PC-9 (cell line): Measurements from ENCODE around the gene ABHD8. TPM values are rescaled to one million over a fixed set of nuclear protein-coding genes. Genes with fewer than 3 reads are reported as not detected.

Experiments
- BruUV-seq: library from RNA; stranded (reverse); fragments of 400-500 nt; replicated peaks from 2 replicates; lab custom pipeline; 2021; lab: Mats Ljungman, UMichigan
- CTCF ChIA-PET: fragments of 300-600 bp; sonication (Branson Sonifier 250); formaldehyde crosslinking; loops from one replicate; lab custom pipeline; 2022; ENCODE audit warnings: antibody characterized with exemption; lab: Charles Lee
- POLR2A ChIA-PET: fragments of 300-600 bp; sonication (Branson Sonifier 250); formaldehyde crosslinking; loops from one replicate; lab custom pipeline; 2022; ENCODE audit warnings: antibody characterized with exemption; ENCODE audit not compliant: unreplicated experiment; lab: Charles Lee
- DNase-seq, 2 experiments: peaks; one replicate each; pipeline versions ENCODE4 v3.0.0 to v3.0.0-alpha.2; 2015 to 2022; ENCODE audit warnings: mixed read lengths in 1 of 2
- H2AFZ ChIP-seq: fragments of 200-600 bp; sonication (generic); 2 replicates; pipeline ENCODE4 v1.8.1; 2017; ENCODE audit warnings: antibody characterized with exemption
- H3F3A ChIP-seq: fragments of 200-600 bp; sonication (generic); 2 replicates; pipeline ENCODE4 v1.8.1; 2017; ENCODE audit warnings: antibody characterized with exemption, mild to moderate bottlenecking, low read depth; ENCODE audit not compliant: insufficient read depth
- H3K27ac ChIP-seq: fragments of 200-600 bp; sonication (generic); 2 replicates; pipeline ENCODE4 v1.6.1; 2016; ENCODE audit warnings: mixed run types
- H3K27me3 ChIP-seq: fragments of 200-600 bp; sonication (generic); 2 replicates; pipeline ENCODE4 v1.6.1; 2016; ENCODE audit warnings: low read depth, mixed run types; ENCODE audit not compliant: insufficient read depth
- H3K36me3 ChIP-seq: fragments of 200-600 bp; sonication (generic); 2 replicates; pipeline ENCODE4 v1.6.1; 2016; ENCODE audit warnings: low read depth, mixed run types
- H3K4me1 ChIP-seq: fragments of 200-600 bp; sonication (generic); replicated peaks from 2 replicates; pipeline ENCODE4 v1.6.1; 2016; ENCODE audit warnings: mixed run types; ENCODE audit not compliant: insufficient read depth
- H3K4me2 ChIP-seq: fragments of 200-600 bp; sonication (generic); 2 replicates; pipeline ENCODE4 v1.6.1; 2017; ENCODE audit warnings: mixed run types
- H3K4me3 ChIP-seq: fragments of 200-600 bp; sonication (generic); 2 replicates; pipeline ENCODE4 v1.6.1; 2016; ENCODE audit warnings: mixed run types
- H3K79me2 ChIP-seq: fragments of 200-600 bp; sonication (generic); 2 replicates; pipeline ENCODE4 v1.6.1; 2017; ENCODE audit warnings: low read depth, mixed run types
- H3K9me2 ChIP-seq: fragments of 200-600 bp; sonication (generic); 2 replicates; pipeline ENCODE4 v1.8.1; 2017; ENCODE audit warnings: mild to moderate bottlenecking; ENCODE audit not compliant: insufficient read depth
- H3K9me3 ChIP-seq: fragments of 200-600 bp; sonication (generic); 2 replicates; pipeline ENCODE4 v1.8.1; 2016; ENCODE audit warnings: low read depth; ENCODE audit not compliant: insufficient read depth
- H4K20me1 ChIP-seq: fragments of 200-600 bp; sonication (generic); 2 replicates; pipeline ENCODE4 v1.8.1; 2017; ENCODE audit not compliant: insufficient read depth
- CTCF ChIP-seq: fragments of 200-600 bp; sonication (generic); conservative IDR thresholded peaks from 2 replicates; pipeline ENCODE4 v1.6.1; 2017; ENCODE audit warnings: mixed run types, antibody characterized with exemption, mild to moderate bottlenecking, moderate library complexity
- EZH2 ChIP-seq: fragments of 200-600 bp; sonication (generic); IDR thresholded peaks from 2 replicates; pipeline ENCODE4 v1.8.0; 2017; ENCODE audit warnings: antibody characterized with exemption, low read depth
- intact Hi-C: fragments of 100-400 bp; cut with micrococcal nuclease; formaldehyde crosslinking; loops from one replicate; pipeline ENCODE4 v1.10.0; 2022; ENCODE audit not compliant: unreplicated experiment
- total RNA-seq: library from RNA; stranded (reverse); gene quantifications from 2 replicates; pipeline ENCODE4 v1.2.3, GENCODE V29; 2021

The ABHD8 gene
- total RNA-seq, 1 experiment from 2014 or later = 37.5 TPM

GRCh38 chr19:17311455-17312188, 8.4 kb upstream of the ABHD8 start:
- CTCF ChIA-PET = interaction anchor here (1.7 kb wide), 1 partner anchor 19 kb away, joined by 8 read pairs; no protein-coding TSS in a partner anchor
- Histone ChIP-seq H2AFZ (no peak overlapping the region), H3F3A (peaks cover 50% of the 10 kb centered on the region), H3K9me3 (no peaks in the 10 kb centered on the region), H3K27me3 (no peaks in the 10 kb centered on the region), H3K4me1 (peaks cover 39% of the 10 kb centered on the region), H4K20me1 (peaks cover 12% of the 10 kb centered on the region), H3K27ac (peak overlapping the region; percentile 65), H3K9me2 (no peaks in the 10 kb centered on the region), H3K4me3 (peak overlapping the region; percentile 46; the same call in 1 of the 2 replicates), H3K4me2 (peak overlapping the region; percentile 85), H3K79me2 (peaks cover 69% of the 10 kb centered on the region), H3K36me3 (peaks cover 21% of the 10 kb centered on the region)
- TF ChIP-seq EZH2 (no peak), CTCF (no peak)
- intact Hi-C loops = no loop called here
- POLR2A ChIA-PET = interaction anchor here (0.6 to 0.8 kb wide), 3 partner anchors 75 to 549 kb away, joined by 4 to 9 read pairs (median 4); no protein-coding TSS in a partner anchor
- peak; percentile 78 to 90 for DNase-seq
- BruUV-seq = no TSS peak

- POLR2A ChIA-PET = interaction anchor here (0.8 kb wide), 1 partner anchor 110 kb away, joined by 4 read pairs; no protein-coding TSS in a partner anchor
- Histone ChIP-seq H3K79me2 (peaks cover 75% of the 10 kb centered on the region), H3K36me3 (0 out of 2 replicates have a peak, but pooled peaks cover 15% of the 10 kb centered on the region), H3K27me3 (no peaks in the 10 kb centered on the region), H3K4me2 (peak overlapping the region; percentile 85), H3K9me3 (no peaks in the 10 kb centered on the region), H3F3A (peaks cover 39% of the 10 kb centered on the region), H4K20me1 (peaks cover 12% of the 10 kb centered on the region), H3K4me1 (peaks cover 44% of the 10 kb centered on the region), H3K9me2 (no peaks in the 10 kb centered on the region), H3K27ac (peak overlapping the region; percentile 51), H3K4me3 (peak overlapping the region; percentile 72), H2AFZ (peak overlapping the region; percentile 53; the same call in 1 of the 2 replicates)
- TF ChIP-seq CTCF (no peak), EZH2 (no peak)
- DNase-seq = no peak
- BruUV-seq = no TSS peak
- CTCF ChIA-PET = interaction anchor here (0.6 to 1.0 kb wide), 2 partner anchors 41 to 109 kb away, joined by 7 to 11 read pairs; partner anchors contain the start of gene MVB12A
- intact Hi-C loops = loop anchor here (1.0 to 10.0 kb wide), 3 partner anchors 27 to 622 kb away; partner anchors contain the start of genes CCDC124, GTPBP3 and NWD1
Measured at GRCh38 chr19:17309965-17310461, 6.8 kb upstream of the ABHD8 start.

- peak within 1 kb of the TSS; percentile 85 for H3K4me2 ChIP-seq
- H2AFZ ChIP-seq = peak within 1 kb of the TSS; percentile 63
- intact Hi-C loops = loop anchor here (1.0 to 10.0 kb wide), 3 partner anchors 28 to 623 kb away; partner anchors contain the start of genes CCDC124, GTPBP3 and NWD1
- peaks cover 50% of the 10 kb centered on the region for H3K4me1 ChIP-seq
- H3K27ac ChIP-seq = peak within 1 kb of the TSS; percentile 51
- peaks cover 69% of the 10 kb centered on the region for H3K79me2 ChIP-seq
- peak within 1 kb of the TSS; percentile 72 for H3K4me3 ChIP-seq
- H3F3A ChIP-seq = peaks cover 39% of the 10 kb centered on the region
- H3K27me3 ChIP-seq = no peaks in the 10 kb centered on the region
- no peaks in the 10 kb centered on the region for H3K9me3 ChIP-seq
- H4K20me1 ChIP-seq = peaks cover 12% of the 10 kb centered on the region
- ChIA-PET CTCF (interaction anchor here (0.5 to 1.0 kb wide), 3 partner anchors 54 to 550 kb away, joined by 3 to 11 read pairs (median 3); partner anchors contain the start of gene MVB12A), POLR2A (interaction anchor here (0.5 to 1.2 kb wide), 11 partner anchors 8 to 1112 kb away, joined by 3 to 12 read pairs (median 5); partner anchors contain the start of genes ANO8, MVB12A and USE1)
- no TSS peak for BruUV-seq
- 0 out of 2 replicates have a peak, but pooled peaks cover 8% of the 10 kb centered on the region for H3K36me3 ChIP-seq
- no peaks in the 10 kb centered on the region for H3K9me2 ChIP-seq
- DNase-seq = peak; percentile 98 to 100
- TF ChIP-seq EZH2 (no peak), CTCF (no peak)
Measured at GRCh38 chr19:17309198-17309964, 6.2 kb upstream of the ABHD8 start, which contains the start of gene DDA1. DDA1 (plus strand) TSS chr19:17309563; CDS start chr19:17309655, 92 bp downstream.
